GM18517 (cell line): ENCODE data around the gene UBE2Q1.

Experiments
- ATAC-seq: cut with Tn5 transposase; IDR thresholded peaks from one replicate; pipeline ENCODE4 v1.9.1; 2021; ENCODE audit warnings: mild to moderate bottlenecking, moderate library complexity; ENCODE audit not compliant: unreplicated experiment

The UBE2Q1 gene

GRCh38 chr1:154512760-154513159, 45.7 kb downstream of the UBE2Q1 start:
- ATAC-seq, result no peak

- no peak for ATAC-seq
Observed at GRCh38 chr1:154503898-154504297, 54.6 kb downstream of the UBE2Q1 start.

GRCh38 chr1:154502744-154503115, 55.7 kb downstream of the UBE2Q1 start:
- ATAC-seq, result no peak

GRCh38 chr1:154502066-154502743, 56.3 kb downstream of the UBE2Q1 start, which contains the start of the genes SHE and TDRD10:
Gene SHE, minus strand, starts transcription at chr1:154502412. Its CDS starts 386 bp downstream, at chr1:154502026.
Gene TDRD10, plus strand, starts transcription at chr1:154502219. Its CDS starts 4,685 bp downstream, at chr1:154506904.
- ATAC-seq, result no peak

DNA sequence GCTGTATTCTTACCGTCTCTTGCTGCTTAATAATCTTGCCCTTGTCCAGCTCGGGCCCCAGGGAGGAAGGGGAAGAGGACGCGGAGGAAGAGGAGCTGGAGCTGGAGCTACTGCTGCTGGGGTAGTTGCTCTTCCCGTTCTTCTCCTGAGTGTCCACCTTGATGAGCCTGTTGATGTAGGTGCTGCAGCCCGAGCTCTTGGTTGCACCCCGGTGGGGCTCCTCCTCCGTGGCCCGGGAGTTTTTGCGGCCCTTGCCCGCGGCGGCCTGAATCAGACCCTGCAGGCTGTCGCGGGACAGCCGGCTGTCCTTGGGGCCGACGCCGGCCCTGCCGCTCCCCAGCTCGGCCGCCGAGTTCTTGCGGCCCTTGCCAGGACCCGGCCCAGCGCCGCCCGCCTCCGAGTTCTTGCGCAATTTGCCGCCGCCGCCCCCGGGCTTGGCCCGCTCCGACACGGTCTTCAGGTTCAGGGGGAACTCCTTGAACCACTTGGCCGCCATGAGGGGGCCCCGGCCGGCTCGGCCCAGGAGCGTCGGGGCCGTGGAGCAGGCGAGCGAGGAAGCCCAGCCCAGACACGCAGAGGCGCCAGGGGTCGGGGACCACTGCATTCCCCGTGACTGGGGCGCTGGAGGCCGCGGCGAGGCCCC, 56.9 kb downstream of the UBE2Q1 start:
- ATAC-seq, result no peak

GRCh38 chr1:154500533-154500932, 57.9 kb downstream of the UBE2Q1 start:
- ATAC-seq, result no peak

DNA sequence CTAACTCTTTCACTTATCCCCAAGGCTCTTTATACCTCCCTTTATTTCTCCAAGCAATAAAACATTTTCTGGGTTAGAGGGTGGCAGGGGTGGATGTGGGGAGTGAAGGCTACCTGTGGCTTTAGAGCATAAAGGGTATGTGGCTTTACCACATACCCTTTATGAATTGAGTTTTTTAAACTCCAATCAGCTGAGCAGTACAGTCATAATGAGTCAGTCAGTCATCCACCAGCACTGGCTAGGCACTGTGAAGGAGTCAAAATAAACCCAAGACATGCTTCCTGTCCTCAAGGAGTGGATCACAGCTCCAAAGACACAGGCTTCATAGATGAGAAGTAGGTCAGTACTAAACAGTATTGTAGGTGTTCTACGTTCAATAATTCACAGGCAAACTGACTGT, 59.0 kb downstream of the UBE2Q1 start:
- no peak for ATAC-seq
